GM12865 (cell line): ENCODE results near the gene HLA-DRB1.
A peak's percentile ranks its signal among the peaks of the same experiment; 100 is the strongest.
"Not testable (repeated sequence)": the region's sequence is repeated elsewhere in the genome, so short reads cannot be mapped to it uniquely, and the experiment has no call there.

Experiments
- DNase-seq: peaks from one replicate; pipeline ENCODE4 v3.0.0; 2010; ENCODE audit warnings: low read depth
- H3K4me3 ChIP-seq: 2 replicates; pipeline ENCODE4 v1.5.1; 2011; ENCODE audit warnings: mild to moderate bottlenecking, low read depth, low read length, control low read depth
- TF ChIP-seq, protein P1 (sequence below): IDR thresholded peaks from 2 replicates; pipeline ENCODE4 v1.5.1; 2011; ENCODE audit warnings: low read length, control low read depth, low read depth, inconsistent platforms; ENCODE audit not compliant: insufficient read depth; ENCODE audit errors: missing control alignments

Gene HLA-DRB1

DNA sequence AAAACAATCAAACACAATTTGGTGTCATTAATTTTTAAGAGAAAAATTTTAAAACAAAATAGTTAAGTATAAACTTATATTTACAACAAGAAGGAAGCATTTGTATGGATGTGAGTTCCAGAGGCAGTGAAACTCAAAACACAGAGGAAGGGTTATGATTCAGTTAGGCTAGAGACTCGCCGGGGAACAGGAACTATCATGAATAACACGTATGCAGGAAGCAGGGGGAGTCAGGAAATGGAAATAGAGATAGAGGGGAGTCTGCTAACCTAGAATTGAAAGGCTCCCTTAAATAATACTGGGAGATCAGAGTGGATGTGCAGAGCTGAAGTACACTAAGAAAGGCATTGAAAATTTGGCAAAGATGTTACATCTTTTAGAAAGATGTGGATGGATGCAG, 14.2 kb upstream of the HLA-DRB1 start:
- H3K4me3 ChIP-seq, result peak overlapping the region; percentile 7; the same call in 1 of the 2 replicates
- DNase-seq, result no peak
- TF ChIP-seq, protein P1, sequence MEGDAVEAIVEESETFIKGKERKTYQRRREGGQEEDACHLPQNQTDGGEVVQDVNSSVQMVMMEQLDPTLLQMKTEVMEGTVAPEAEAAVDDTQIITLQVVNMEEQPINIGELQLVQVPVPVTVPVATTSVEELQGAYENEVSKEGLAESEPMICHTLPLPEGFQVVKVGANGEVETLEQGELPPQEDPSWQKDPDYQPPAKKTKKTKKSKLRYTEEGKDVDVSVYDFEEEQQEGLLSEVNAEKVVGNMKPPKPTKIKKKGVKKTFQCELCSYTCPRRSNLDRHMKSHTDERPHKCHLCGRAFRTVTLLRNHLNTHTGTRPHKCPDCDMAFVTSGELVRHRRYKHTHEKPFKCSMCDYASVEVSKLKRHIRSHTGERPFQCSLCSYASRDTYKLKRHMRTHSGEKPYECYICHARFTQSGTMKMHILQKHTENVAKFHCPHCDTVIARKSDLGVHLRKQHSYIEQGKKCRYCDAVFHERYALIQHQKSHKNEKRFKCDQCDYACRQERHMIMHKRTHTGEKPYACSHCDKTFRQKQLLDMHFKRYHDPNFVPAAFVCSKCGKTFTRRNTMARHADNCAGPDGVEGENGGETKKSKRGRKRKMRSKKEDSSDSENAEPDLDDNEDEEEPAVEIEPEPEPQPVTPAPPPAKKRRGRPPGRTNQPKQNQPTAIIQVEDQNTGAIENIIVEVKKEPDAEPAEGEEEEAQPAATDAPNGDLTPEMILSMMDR, result no peak

DNA sequence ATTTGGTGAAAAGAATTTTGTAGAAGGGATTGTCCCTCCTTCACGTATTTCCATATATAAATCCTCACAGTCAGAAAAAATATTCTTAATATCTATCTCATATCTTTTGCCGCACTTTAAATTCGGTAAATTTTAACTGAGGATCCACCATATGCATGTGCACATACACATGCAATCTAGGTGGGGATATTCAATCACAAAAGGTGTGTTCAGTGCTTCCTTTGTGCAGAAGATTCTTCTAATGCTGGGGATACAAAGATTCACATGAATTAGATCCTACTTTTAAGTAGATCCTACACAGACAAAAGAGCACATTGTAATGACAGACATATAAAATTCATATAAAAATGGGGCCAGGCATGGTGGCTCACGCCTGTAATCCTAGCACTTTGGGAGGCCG, 13.6 kb upstream of the HLA-DRB1 start:
- no peak overlapping the region for H3K4me3 ChIP-seq
- DNase-seq, result no peak
- TF ChIP-seq, protein P1, result no peak

DNA sequence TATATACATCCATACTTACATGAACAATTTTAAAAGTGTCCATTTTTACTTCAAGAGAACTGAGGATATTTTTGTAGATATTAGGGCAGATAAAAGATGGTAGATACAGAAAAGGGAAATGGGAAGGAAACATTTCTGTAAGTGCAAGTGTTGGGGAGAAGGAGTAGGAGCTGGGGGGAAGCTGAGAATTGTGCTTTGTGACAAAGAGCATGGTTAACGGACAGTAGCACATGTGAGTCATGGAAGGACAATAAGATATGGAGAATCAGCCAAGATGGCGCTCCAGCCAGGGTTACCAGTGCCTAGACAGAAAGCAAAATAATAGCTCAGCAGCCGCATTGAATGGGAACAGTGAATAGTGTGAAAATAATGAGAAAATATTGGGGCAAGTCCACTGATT, 12.7 kb upstream of the HLA-DRB1 start:
- TF ChIP-seq, protein P1, result no peak
- no peak for DNase-seq
- H3K4me3 ChIP-seq, result no peak overlapping the region

DNA sequence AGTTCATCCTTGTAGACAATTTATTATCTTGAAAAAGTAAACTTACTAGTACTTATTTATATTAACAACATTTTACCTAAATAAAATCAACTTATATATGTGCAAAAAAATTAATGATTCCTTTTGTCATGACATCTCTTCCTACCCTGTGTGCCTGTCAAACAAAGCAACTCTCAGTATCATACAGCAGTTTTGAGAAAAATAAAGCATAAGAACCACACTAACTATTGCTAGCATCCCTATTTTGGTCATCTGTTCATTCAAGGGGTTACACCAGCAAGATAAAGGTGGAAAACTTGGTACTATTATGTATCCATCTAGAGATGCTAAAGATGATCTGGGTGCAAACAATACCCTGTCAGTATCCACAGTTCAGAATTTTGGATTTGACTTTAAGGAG, 7.4 kb upstream of the HLA-DRB1 start:
- no peak overlapping the region for H3K4me3 ChIP-seq
- TF ChIP-seq, protein P1, result no peak
- DNase-seq, result no peak

DNA sequence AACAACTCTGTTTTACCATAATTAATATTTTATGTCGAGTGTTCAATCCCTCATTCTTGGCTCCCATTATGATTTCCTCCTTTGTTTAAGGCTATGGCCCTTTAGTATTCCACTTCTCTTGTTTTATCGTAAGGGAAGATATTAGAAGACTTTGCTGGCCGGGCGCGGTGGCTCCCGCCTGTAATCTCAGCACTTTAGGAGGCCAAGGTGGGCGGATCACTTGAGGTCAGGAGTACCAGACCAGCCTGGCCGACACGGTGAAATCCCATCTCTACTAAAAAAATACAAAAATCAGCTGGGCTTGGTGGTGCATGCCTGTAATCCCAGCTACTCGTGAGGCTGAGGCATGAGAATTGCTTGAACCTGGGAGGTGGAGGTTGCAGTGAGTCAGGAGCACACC, 1.1 kb upstream of the HLA-DRB1 start:
- H3K4me3 ChIP-seq, DNase-seq: not testable (repeated sequence)

DNA sequence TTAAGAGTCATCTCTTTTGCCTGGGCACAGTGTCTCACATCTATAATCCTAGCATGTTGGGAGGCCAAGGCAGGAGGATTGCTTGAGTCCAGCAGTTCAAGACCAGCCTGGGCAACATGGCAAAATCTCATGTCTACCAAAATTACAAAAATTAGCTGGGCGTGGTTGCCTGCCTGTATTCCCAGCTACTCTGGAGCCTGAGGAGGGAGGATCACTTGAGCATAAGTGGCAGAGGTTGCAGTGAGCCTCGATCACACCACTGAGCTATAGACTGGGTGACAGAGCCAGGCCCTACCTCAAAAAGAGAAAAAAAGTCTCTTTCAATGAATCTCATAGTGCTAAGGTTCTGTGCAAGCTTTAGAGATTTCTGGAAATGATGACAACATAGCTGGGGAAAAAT, 1.5 kb downstream of the HLA-DRB1 start:
- peak overlapping the region; percentile 76 for H3K4me3 ChIP-seq
- DNase-seq, result no peak
- TF ChIP-seq, protein P1, result no peak

DNA sequence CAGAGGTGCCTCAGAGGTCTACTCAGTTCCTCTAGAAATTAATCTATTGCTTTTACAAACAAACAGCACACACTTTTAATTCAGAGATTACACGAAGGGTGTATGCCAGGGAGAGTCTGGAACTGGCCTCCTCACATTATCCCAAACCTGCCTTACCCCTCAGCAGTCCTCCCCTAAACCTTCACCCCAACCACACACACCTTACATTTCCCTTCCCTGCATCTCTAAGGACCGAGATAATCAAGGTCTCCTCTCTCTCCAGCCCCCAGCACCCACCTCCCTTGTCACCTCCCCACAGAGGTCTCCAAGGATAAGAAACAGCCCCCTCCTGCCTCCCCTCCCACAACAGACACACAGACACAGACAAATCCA, 6.1 kb downstream of the HLA-DRB1 start:
- no peak for DNase-seq
- TF ChIP-seq, protein P1, result no peak
- peak overlapping the region; percentile 76 for H3K4me3 ChIP-seq

DNA sequence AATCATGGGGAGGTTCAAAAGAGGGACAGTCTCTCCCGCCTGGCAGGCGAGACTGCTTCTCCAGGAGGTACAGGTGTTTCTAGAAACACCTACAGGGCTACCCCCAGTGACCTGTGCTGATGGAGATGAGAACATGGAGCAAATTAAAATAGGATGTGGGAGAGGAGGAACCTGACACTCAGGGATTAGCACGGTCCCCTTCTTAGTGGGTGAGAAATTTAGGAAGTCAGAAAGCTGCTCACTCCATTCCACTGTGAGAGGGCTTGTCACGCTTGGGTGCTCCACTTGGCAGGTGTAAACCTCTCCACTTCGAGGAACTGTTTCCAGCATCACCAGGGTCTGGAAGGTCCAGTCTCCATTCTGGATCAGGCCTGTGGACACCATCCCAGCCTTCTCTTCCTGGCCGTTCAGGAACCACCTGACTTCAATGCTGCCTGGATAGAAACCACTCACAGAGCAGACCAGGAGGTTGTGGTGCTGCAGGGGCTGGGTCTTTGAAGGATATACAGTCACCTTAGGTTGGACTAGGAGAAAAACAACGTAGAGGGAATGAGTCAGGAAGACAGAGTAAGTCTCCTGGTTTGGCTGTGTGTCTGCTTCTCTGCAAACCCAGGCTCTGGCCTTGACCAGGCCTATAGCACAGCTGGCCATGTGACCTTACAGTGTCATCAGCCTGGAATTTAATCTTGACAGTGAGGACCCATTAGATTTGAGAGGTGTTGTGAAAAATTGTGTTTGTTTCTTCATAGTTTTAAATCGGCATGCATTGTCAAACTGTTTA, 8.1 kb downstream of the HLA-DRB1 start:
- no peak for DNase-seq
- TF ChIP-seq, protein P1, result no peak
- H3K4me3 ChIP-seq, result no peak overlapping the region
